HepG2 (cell line): ENCODE results near the gene NUDT13. TPM values are rescaled to one million over a fixed set of nuclear protein-coding genes. Genes with fewer than 3 reads are reported as not detected.

Experiments used
- ARID5B ChIP-seq: IDR thresholded peaks from 2 replicates; pipeline ENCODE4 v1.4.0; 2020; ENCODE audit warnings: mild to moderate bottlenecking, missing genetic modification reagents
- ASH2L ChIP-seq: fragments of 300-600, 200-600 bp; sonication (generic); IDR thresholded peaks from 2 replicates; pipeline ENCODE4 v1.7.0; 2017; ENCODE audit warnings: low read depth, mild to moderate bottlenecking, moderate library complexity, mixed read lengths, low read length; ENCODE audit not compliant: insufficient read length
- CCDC6 ChIP-seq: sonication (generic); formaldehyde crosslinking; IDR thresholded peaks from 2 replicates; pipeline ENCODE4 v1.8.1; 2022; ENCODE audit warnings: mild to moderate bottlenecking, missing genetic modification reagents, moderate library complexity
- GATAD1 ChIP-seq: IDR thresholded peaks from 2 replicates; pipeline ENCODE4 v1.6.1; 2016; ENCODE audit warnings: missing genetic modification reagents, missing compliant biosample characterization
- ISL2 ChIP-seq: sonication (generic); formaldehyde crosslinking; IDR thresholded peaks from 2 replicates; pipeline ENCODE4 v1.5.0; 2020; ENCODE audit warnings: missing genetic modification reagents
- KMT2A ChIP-seq: sonication (generic); formaldehyde crosslinking; IDR thresholded peaks from 2 replicates; pipeline ENCODE4 v1.4.0; 2020; ENCODE audit warnings: missing genetic modification reagents
- MEF2D ChIP-seq: sonication (generic); formaldehyde crosslinking; IDR thresholded peaks from 2 replicates; pipeline ENCODE4 v1.5.1; 2020; ENCODE audit warnings: mild to moderate bottlenecking, missing genetic modification reagents
- MYPOP ChIP-seq: sonication (generic); formaldehyde crosslinking; IDR thresholded peaks from 2 replicates; pipeline ENCODE4 v1.8.1; 2023; ENCODE audit warnings: mild to moderate bottlenecking, moderate library complexity, missing genetic modification reagents
- NFKBIZ ChIP-seq: IDR thresholded peaks from 2 replicates; pipeline ENCODE4 v1.6.1; 2018; ENCODE audit warnings: missing genetic modification reagents, missing compliant biosample characterization
- NR2C2 ChIP-seq: sonication (generic); formaldehyde crosslinking; IDR thresholded peaks from 2 replicates; pipeline ENCODE4 v1.4.0; 2020; ENCODE audit warnings: missing genetic modification reagents, mild to moderate bottlenecking, moderate library complexity, borderline replicate concordance
- RFX1 ChIP-seq: fragments of 450-650 bp; IDR thresholded peaks from 2 replicates; pipeline ENCODE4 v1.6.1; 2017
- SNAPC2 ChIP-seq: sonication (generic); formaldehyde crosslinking; IDR thresholded peaks from 2 replicates; pipeline ENCODE4 v1.8.1; 2022; ENCODE audit warnings: mild to moderate bottlenecking, missing genetic modification reagents
- TARDBP ChIP-seq: sonication (generic); formaldehyde crosslinking; IDR thresholded peaks from 2 replicates; pipeline ENCODE4 v1.8.0; 2022; ENCODE audit warnings: mild to moderate bottlenecking, missing genetic modification reagents
- TBX2 ChIP-seq: sonication (generic); formaldehyde crosslinking; IDR thresholded peaks from 2 replicates; pipeline ENCODE4 v1.5.0; 2020; ENCODE audit warnings: missing genetic modification reagents, mild to moderate bottlenecking, borderline replicate concordance
- TGIF2 ChIP-seq: IDR thresholded peaks from 2 replicates; pipeline ENCODE4 v1.6.1; 2016; ENCODE audit warnings: control low read depth, missing compliant biosample characterization
- THAP9 ChIP-seq: sonication (generic); formaldehyde crosslinking; IDR thresholded peaks from 2 replicates; pipeline ENCODE4; 2020; ENCODE audit warnings: missing genetic modification reagents, mild to moderate bottlenecking, borderline replicate concordance
- ZNF160 ChIP-seq: sonication (generic); formaldehyde crosslinking; IDR thresholded peaks from 2 replicates; pipeline ENCODE4 v1.8.0; 2022; ENCODE audit warnings: mild to moderate bottlenecking, inconsistent platforms, missing genetic modification reagents
- ZNF326 ChIP-seq: sonication (generic); formaldehyde crosslinking; IDR thresholded peaks from 2 replicates; pipeline ENCODE4 v1.4.0; 2020; ENCODE audit warnings: missing genetic modification reagents, borderline replicate concordance
- ZNF503 ChIP-seq: sonication (generic); formaldehyde crosslinking; IDR thresholded peaks from 2 replicates; pipeline ENCODE4 v1.4.0; 2020; ENCODE audit warnings: missing genetic modification reagents
- ZNF607 ChIP-seq: sonication (generic); formaldehyde crosslinking; IDR thresholded peaks from 2 replicates; pipeline ENCODE4 v1.5.1; 2020; ENCODE audit warnings: missing genetic modification reagents, mild to moderate bottlenecking, borderline replicate concordance
- ZSCAN29 ChIP-seq: sonication (generic); formaldehyde crosslinking; conservative IDR thresholded peaks from 2 replicates; pipeline ENCODE4 v1.4.0; 2020; ENCODE audit warnings: mild to moderate bottlenecking, missing genetic modification reagents
- polyA plus RNA-seq, 8 experiments: library from polyadenylated mRNA; depleted of rRNA in 3 of 8; stranded (reverse) in 7 of 8; unstranded in 1 of 8; fragments of >200 nt; fragmentation: Illumina TruSeq in 4 of 8; extraction: Trizol in 4 of 8; gene quantifications; 2 replicates each; pipeline versions ENCODE4 v1.2.1 to v1.2.3, GENCODE V29; 2011 to 2016; ENCODE audit warnings: low read depth in 4 of 8, missing spikeins in 1 of 8, mixed read lengths in 1 of 8; ENCODE audit not compliant: insufficient read depth in 1 of 8
- total RNA-seq, 5 experiments: library from RNA; depleted of rRNA; stranded (reverse); fragments of >200 nt; fragmentation: Illumina TruSeq; extraction: Trizol; gene quantifications; 2 replicates each; pipeline ENCODE4 v1.2.3, GENCODE V29; 2016; ENCODE audit warnings: low read depth in 1 of 5

NUDT13 gene
- total and polyA plus RNA-seq, 2 of the 13 experiments (the other 11 are each of a cell fraction or from before 2014, with no cell fraction given): 4.2 to 6.5 TPM

- peak; percentile 51 for TF ChIP-seq ASH2L
- peak; percentile 44; the same call in 1 of the 2 replicates for TF ChIP-seq TARDBP (CRISPR knock-in tag)
- peak; percentile 39; the same call in 1 of the 2 replicates for TF ChIP-seq ARID5B
- no peak for TF ChIP-seq TBX2 (CRISPR knock-in tag)
- TF ChIP-seq RFX1: no peak
- peak; percentile 50; the same call in 1 of the 2 replicates for TF ChIP-seq KMT2A (CRISPR knock-in tag)
- no peak for TF ChIP-seq SNAPC2
- TF ChIP-seq TGIF2 (CRISPR knock-in tag): 0 out of 2 replicates have a peak, but pooled peaks have one; percentile 58
- TF ChIP-seq ZSCAN29 (CRISPR knock-in tag): no peak
- TF ChIP-seq THAP9: peak; percentile 97
- TF ChIP-seq CCDC6: no peak
- TF ChIP-seq MEF2D (CRISPR knock-in tag): 0 out of 2 replicates have a peak, but pooled peaks have one; percentile 42
- no peak for TF ChIP-seq ZNF607
- no peak for TF ChIP-seq ZNF326 (CRISPR knock-in tag)
- peak; percentile 86 for TF ChIP-seq GATAD1 (CRISPR knock-in tag)
- TF ChIP-seq NFKBIZ: no peak
- TF ChIP-seq NR2C2: peak; percentile 77
- no peak; the same call in 1 of the 2 replicates for TF ChIP-seq MYPOP
- peak; percentile 72; the same call in 1 of the 2 replicates for TF ChIP-seq ZNF160
- peak; percentile 69 for TF ChIP-seq ISL2
- TF ChIP-seq ZNF503 (CRISPR knock-in tag): peak; percentile 27; the same call in 1 of the 2 replicates
These were observed at the start of gene NUDT13 (continued) for GRCh38 chr10:73110345-73110849.
